ENCODE data around the gene CLEC11A. TPM values are rescaled to one million over a fixed set of nuclear protein-coding genes. Genes with fewer than 3 reads are reported as not detected.
A peak's percentile ranks its signal among the peaks of the same experiment; 100 is the strongest.
"Not testable (repeated sequence)": the region's sequence is repeated elsewhere in the genome, so short reads cannot be mapped to it uniquely, and the experiment has no call there.

The CLEC11A gene
- total RNA-seq, 1 experiment from 2014 or later, result 4.6 TPM

GRCh38 chr19:50756244-50756643 is 33.1 kb downstream of the CLEC11A start:
- not testable (repeated sequence) for DNase-seq (ENCODE audit: low spot score)

DNA sequence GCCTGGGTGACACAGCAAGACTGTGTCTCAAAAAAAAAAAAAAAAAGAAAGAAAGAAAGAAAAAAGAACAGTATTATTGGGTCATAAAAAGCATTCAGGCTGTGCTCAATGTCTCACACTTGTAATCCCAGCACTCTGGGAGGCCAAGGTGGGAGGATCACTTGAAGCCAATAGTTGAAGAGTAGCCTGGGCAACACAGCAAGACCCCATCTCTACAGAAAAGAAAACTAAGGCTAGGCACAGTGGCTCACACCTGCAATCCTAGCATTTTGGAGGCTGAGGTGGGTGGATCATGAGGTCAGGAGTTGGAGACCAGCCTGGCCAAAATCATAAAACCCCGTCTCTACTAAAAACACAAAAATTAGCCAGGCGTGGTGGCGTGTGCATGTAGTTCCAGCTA is 34.5 kb downstream of the CLEC11A start:
- not testable (repeated sequence) for DNase-seq (ENCODE audit: low spot score)

GRCh38 chr19:50759076-50759475 is 35.9 kb downstream of the CLEC11A start:
- DNase-seq (ENCODE audit: low spot score), result not testable (repeated sequence)

DNA sequence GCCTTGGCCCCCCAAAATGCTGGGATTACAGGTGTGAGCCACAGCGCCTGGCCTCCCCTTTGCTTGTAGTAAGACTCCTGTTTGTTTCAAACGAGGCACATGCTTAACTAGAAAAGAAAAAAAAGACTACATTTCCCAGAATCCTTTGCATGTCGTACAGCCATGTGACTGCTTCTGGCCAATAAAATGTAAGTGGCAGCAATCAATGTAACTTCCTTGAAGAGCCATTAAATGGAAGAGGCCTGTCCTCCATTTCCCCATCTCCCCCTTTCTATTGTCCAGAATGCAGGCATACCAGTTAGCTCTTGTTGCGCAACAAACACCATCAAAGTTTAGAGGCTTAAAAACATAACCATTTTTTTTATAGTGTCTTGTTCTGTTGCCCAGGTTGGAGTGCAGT is 36.7 kb downstream of the CLEC11A start:
- peak; percentile 63 for DNase-seq (ENCODE audit: low spot score)

DNA sequence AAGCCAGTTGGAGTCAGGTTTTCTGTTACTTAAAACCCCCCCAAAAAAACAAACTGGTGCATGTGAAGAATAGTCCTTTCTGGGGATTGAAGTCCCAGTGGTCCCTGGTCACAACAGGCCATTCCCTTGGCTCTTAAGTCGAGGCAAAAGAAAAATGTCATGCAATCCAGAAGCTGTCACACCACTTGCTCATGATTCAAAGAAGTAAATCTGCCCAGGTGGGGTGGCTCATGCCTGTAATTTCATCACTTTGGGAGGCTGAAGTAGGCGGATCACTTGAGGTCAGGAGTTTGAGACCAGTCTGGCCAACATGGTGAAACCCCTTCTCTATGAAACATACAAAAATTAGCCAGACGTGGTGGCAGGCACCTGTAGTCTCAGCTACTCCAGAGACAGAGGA is 38.3 kb downstream of the CLEC11A start:
- DNase-seq (ENCODE audit: low spot score), result not testable (repeated sequence)

- DNase-seq (ENCODE audit: low spot score), result not testable (repeated sequence)
Observed at GRCh38 chr19:50763521-50763920, 40.4 kb downstream of the CLEC11A start.

- DNase-seq (ENCODE audit: low spot score), result no peak
Observed at GRCh38 chr19:50764409-50764808, 41.2 kb downstream of the CLEC11A start.

- DNase-seq (ENCODE audit: low spot score), result not testable (repeated sequence)
Observed at GRCh38 chr19:50766746-50767145, 43.6 kb downstream of the CLEC11A start.

- DNase-seq (ENCODE audit: low spot score), result not testable (repeated sequence)
Observed at GRCh38 chr19:50767263-50767662, 44.1 kb downstream of the CLEC11A start.

DNA sequence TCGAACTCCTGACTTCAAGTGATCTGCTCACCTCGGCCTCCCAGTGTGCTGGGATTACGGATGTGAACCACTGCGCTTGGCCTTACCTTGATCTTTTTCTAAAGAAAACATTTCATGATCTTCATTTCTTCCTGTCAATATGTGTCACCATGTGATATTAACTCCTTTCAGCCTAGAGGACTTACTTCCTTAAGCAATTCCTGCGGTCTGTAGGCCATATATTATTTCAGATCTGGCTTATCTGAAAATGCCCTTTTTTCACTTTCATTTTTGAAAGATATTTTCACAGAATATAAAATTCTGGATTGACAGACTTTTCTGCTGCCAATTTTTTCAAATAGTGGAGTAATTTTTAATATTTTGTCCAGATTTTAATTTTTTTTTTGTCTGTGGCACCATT is 45.1 kb downstream of the CLEC11A start:
- DNase-seq (ENCODE audit: low spot score), result no peak

DNA sequence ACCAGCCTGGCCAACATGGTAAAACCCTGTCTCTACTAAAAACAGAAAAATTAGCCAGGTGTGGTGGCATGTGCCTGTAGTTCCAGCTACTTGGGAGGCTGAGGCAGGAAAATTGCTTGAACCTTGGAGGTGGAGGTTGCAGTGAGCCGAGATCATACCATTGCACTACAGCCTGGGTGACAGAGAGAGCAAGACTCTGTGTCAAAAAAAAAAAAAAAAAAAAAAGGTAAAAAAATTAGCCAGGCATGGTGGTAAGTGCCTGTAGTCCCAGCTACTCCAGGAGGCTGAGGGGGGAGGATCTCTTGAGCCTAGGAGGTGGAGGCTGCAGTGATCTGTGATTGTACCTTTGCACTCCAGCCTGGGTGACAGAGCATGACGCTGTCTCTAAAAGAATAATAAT is 47.0 kb downstream of the CLEC11A start, which contains the start of gene GPR32:
Gene GPR32 (plus strand): TSS at position 301 of the 400 bp plus-strand sequence. CDS start 137 bp downstream, outside the sequence.
- not testable (repeated sequence) for DNase-seq (ENCODE audit: low spot score)

DNA sequence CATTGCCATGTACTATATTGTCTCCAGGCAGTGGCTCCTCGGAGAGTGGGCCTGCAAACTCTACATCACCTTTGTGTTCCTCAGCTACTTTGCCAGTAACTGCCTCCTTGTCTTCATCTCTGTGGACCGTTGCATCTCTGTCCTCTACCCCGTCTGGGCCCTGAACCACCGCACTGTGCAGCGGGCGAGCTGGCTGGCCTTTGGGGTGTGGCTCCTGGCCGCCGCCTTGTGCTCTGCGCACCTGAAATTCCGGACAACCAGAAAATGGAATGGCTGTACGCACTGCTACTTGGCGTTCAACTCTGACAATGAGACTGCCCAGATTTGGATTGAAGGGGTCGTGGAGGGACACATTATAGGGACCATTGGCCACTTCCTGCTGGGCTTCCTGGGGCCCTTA is 47.7 kb downstream of the CLEC11A start:
- DNase-seq (ENCODE audit: low spot score), result no peak

GRCh38 chr19:50772476-50772875 is 49.3 kb downstream of the CLEC11A start:
- no peak for DNase-seq (ENCODE audit: low spot score)

- not testable (repeated sequence) for DNase-seq (ENCODE audit: low spot score)
Observed at GRCh38 chr19:50772912-50773311, 49.7 kb downstream of the CLEC11A start.

DNA sequence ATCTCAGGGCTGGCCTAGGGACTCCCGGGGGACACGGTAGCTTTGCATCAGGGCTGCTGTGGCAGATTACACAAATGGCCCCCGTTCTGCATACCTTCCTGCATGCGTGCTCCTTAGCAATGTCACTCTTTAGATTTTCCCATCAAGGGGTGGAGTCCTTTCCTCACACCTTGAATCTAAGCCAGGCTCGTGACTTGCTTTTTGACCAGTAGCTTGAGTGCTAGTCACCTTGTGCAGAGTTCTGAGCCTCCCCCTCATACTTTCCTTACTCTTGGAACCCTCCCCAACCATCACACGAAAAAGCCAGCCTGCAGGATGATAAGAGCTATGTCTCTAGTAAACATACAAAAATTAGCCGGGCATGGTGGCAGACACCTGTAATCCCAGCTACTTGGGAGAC is 50.3 kb downstream of the CLEC11A start:
- not testable (repeated sequence) for DNase-seq (ENCODE audit: low spot score)

Other genes starting within 250 kb of the CLEC11A start
- gene EMC10, start 246.9 kb upstream of the CLEC11A start, total RNA-seq (2014; rRNA removed; shearing (Covaris generic)), result 94.2 and 144 TPM in 2 replicates
- 2.9 and 8.6 TPM in 2 replicates for gene GARIN5A, start 246.5 kb upstream of the CLEC11A start, total RNA-seq (2014; rRNA removed; shearing (Covaris generic))
- 28.7 and 60.6 TPM in 2 replicates for gene JOSD2, start 212.2 kb upstream of the CLEC11A start, total RNA-seq (2014; rRNA removed; shearing (Covaris generic))
- not detected in 2 replicates for gene ASPDH, start 209.5 kb upstream of the CLEC11A start, total RNA-seq (2014; rRNA removed; shearing (Covaris generic))
- 15.2 and 19.0 TPM in 2 replicates for gene LRRC4B, start 154.9 kb upstream of the CLEC11A start, total RNA-seq (2014; rRNA removed; shearing (Covaris generic))
- gene SYT3, start 83.5 kb upstream of the CLEC11A start, total RNA-seq (2014; rRNA removed; shearing (Covaris generic)), result 1.9 and 4.5 TPM in 2 replicates
- 5.0 and 5.3 TPM in 2 replicates for gene C19orf81, start 73.9 kb upstream of the CLEC11A start, total RNA-seq (2014; rRNA removed; shearing (Covaris generic))
- 0.68 and 2.2 TPM in 2 replicates for gene SHANK1, start 3.6 kb upstream of the CLEC11A start, total RNA-seq (2014; rRNA removed; shearing (Covaris generic))
- not detected in 2 replicates for gene GPR32, start 47.1 kb downstream of the CLEC11A start, total RNA-seq (2014; rRNA removed; shearing (Covaris generic))
- not detected in 2 replicates for gene ACP4, start 67.1 kb downstream of the CLEC11A start, total RNA-seq (2014; rRNA removed; shearing (Covaris generic))
- gene KLK1, start 100.4 kb downstream of the CLEC11A start, total RNA-seq (2014; rRNA removed; shearing (Covaris generic)), result not detected in 2 replicates
- gene KLK15, start 110.2 kb downstream of the CLEC11A start, total RNA-seq (2014; rRNA removed; shearing (Covaris generic)), result not detected in 2 replicates
- gene KLK3, start 131.6 kb downstream of the CLEC11A start, total RNA-seq (2014; rRNA removed; shearing (Covaris generic)), result not detected in 2 replicates
- not detected in 2 replicates for gene KLK2, start 150.1 kb downstream of the CLEC11A start, total RNA-seq (2014; rRNA removed; shearing (Covaris generic))
- not detected in 2 replicates for gene KLK4, start 188.0 kb downstream of the CLEC11A start, total RNA-seq (2014; rRNA removed; shearing (Covaris generic))
- 0.64 TPM in 1 of 2 replicates, not detected in the other for gene KLK5, start 229.7 kb downstream of the CLEC11A start, total RNA-seq (2014; rRNA removed; shearing (Covaris generic))
- gene KLK6, start 246.2 kb downstream of the CLEC11A start, total RNA-seq (2014; rRNA removed; shearing (Covaris generic)), result not detected in 2 replicates

Data from H4 (cell line).